GM20431 (cell line): ENCODE results near the gene PRG3.
"Not testable (repeated sequence)": the region's sequence is repeated elsewhere in the genome, so short reads cannot be mapped to it uniquely, and the experiment has no call there.

Source experiments
- in situ Hi-C: fragments of 300-500 bp; cut with MseI, MboI; formaldehyde crosslinking; loops from one replicate; pipeline ENCODE4 v1.15.0; 2020; ENCODE audit warnings: low sequenced_read_pairs; ENCODE audit not compliant: unreplicated experiment

PRG3 gene

GRCh38 chr11:57409321-57410100, 28.6 kb upstream of the PRG3 start:
- in situ Hi-C loops = no loop called here

GRCh38 chr11:57408771-57409170, 27.8 kb upstream of the PRG3 start:
- in situ Hi-C loops = no loop called here

GRCh38 chr11:57407941-57408475, 27.1 kb upstream of the PRG3 start:
- in situ Hi-C loops = no loop called here

GRCh38 chr11:57407010-57407920, 26.3 kb upstream of the PRG3 start:
- in situ Hi-C loops = no loop called here

GRCh38 chr11:57406337-57406904, 25.5 kb upstream of the PRG3 start:
- in situ Hi-C loops = no loop called here

- in situ Hi-C loops = no loop called here
Observed at GRCh38 chr11:57405271-57405860, 24.4 kb upstream of the PRG3 start.

GRCh38 chr11:57403802-57404147, 22.8 kb upstream of the PRG3 start:
- in situ Hi-C loops = no loop called here

- in situ Hi-C loops = not testable (repeated sequence)
Observed at GRCh38 chr11:57403003-57403801, 22.3 kb upstream of the PRG3 start.

- in situ Hi-C loops = no loop called here
Observed at GRCh38 chr11:57402188-57403002, 21.4 kb upstream of the PRG3 start.

GRCh38 chr11:57399972-57400578, 19.1 kb upstream of the PRG3 start:
- in situ Hi-C loops = no loop called here

GRCh38 chr11:57399221-57399620, 18.3 kb upstream of the PRG3 start:
- in situ Hi-C loops = no loop called here

- in situ Hi-C loops = no loop called here
Observed at GRCh38 chr11:57397394-57397990, 16.5 kb upstream of the PRG3 start.

GRCh38 chr11:57396744-57397143, 15.8 kb upstream of the PRG3 start:
- in situ Hi-C loops = no loop called here

- in situ Hi-C loops = no loop called here
Observed at GRCh38 chr11:57395905-57396623, 15.1 kb upstream of the PRG3 start.

- in situ Hi-C loops = no loop called here
Observed at GRCh38 chr11:57394203-57394965, 13.4 kb upstream of the PRG3 start.

GRCh38 chr11:57392763-57393105, 11.8 kb upstream of the PRG3 start:
- in situ Hi-C loops = no loop called here
